Measurements from ENCODE around the gene CTSZ. TPM values are rescaled to one million over a fixed set of nuclear protein-coding genes. Genes with fewer than 3 reads are reported as not detected.

CTSZ gene
- total and polyA plus RNA-seq, 4 donors = 11.8 to 233 (median 188) TPM

DNA sequence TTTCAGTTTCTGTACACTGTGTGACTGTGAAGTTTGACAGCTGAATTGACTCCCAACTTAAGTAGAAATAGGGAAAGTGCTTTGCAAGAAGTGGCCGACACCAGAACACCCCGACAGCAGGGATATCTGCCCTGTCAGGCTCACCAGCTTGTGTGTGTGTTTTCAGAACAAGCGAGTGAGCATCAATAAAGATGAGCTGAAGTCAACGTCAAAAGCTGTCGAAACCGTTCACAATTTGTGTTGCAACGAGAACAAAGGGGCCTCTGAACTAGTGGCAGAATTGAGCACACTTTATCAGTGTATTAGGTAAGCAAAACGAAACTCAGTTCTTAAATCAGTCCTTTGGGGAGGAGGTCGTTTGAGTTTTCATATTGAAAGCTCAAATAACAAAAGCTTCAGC is 15.3 kb downstream of the CTSZ start:
- TF ChIP-seq, protein P1, sequence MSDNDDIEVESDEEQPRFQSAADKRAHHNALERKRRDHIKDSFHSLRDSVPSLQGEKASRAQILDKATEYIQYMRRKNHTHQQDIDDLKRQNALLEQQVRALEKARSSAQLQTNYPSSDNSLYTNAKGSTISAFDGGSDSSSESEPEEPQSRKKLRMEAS (IDR thresholded peaks at IDR 0.05) = peak; percentile 34
- peak; percentile 10 for TF ChIP-seq FOXA2 (IDR thresholded peaks at IDR 0.05)
- no peak for TF ChIP-seq EGR1 (IDR thresholded peaks at IDR 0.05; ENCODE audit: low read depth in 2 of 2)
- peak; percentile 81 to 89 for TF ChIP-seq RXRA (IDR thresholded peaks at IDR 0.05)
- TF ChIP-seq YY1 (IDR thresholded peaks at IDR 0.05) = peak; percentile 54
- TF ChIP-seq NR2F2 (IDR thresholded peaks at IDR 0.05) = no peak
- TF ChIP-seq JUND (IDR thresholded peaks at IDR 0.05) = peak; percentile 44 to 62
- TF ChIP-seq, protein P2, sequence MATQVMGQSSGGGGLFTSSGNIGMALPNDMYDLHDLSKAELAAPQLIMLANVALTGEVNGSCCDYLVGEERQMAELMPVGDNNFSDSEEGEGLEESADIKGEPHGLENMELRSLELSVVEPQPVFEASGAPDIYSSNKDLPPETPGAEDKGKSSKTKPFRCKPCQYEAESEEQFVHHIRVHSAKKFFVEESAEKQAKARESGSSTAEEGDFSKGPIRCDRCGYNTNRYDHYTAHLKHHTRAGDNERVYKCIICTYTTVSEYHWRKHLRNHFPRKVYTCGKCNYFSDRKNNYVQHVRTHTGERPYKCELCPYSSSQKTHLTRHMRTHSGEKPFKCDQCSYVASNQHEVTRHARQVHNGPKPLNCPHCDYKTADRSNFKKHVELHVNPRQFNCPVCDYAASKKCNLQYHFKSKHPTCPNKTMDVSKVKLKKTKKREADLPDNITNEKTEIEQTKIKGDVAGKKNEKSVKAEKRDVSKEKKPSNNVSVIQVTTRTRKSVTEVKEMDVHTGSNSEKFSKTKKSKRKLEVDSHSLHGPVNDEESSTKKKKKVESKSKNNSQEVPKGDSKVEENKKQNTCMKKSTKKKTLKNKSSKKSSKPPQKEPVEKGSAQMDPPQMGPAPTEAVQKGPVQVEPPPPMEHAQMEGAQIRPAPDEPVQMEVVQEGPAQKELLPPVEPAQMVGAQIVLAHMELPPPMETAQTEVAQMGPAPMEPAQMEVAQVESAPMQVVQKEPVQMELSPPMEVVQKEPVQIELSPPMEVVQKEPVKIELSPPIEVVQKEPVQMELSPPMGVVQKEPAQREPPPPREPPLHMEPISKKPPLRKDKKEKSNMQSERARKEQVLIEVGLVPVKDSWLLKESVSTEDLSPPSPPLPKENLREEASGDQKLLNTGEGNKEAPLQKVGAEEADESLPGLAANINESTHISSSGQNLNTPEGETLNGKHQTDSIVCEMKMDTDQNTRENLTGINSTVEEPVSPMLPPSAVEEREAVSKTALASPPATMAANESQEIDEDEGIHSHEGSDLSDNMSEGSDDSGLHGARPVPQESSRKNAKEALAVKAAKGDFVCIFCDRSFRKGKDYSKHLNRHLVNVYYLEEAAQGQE (IDR thresholded peaks at IDR 0.05) = peak; percentile 79
- TF ChIP-seq, protein P3, sequence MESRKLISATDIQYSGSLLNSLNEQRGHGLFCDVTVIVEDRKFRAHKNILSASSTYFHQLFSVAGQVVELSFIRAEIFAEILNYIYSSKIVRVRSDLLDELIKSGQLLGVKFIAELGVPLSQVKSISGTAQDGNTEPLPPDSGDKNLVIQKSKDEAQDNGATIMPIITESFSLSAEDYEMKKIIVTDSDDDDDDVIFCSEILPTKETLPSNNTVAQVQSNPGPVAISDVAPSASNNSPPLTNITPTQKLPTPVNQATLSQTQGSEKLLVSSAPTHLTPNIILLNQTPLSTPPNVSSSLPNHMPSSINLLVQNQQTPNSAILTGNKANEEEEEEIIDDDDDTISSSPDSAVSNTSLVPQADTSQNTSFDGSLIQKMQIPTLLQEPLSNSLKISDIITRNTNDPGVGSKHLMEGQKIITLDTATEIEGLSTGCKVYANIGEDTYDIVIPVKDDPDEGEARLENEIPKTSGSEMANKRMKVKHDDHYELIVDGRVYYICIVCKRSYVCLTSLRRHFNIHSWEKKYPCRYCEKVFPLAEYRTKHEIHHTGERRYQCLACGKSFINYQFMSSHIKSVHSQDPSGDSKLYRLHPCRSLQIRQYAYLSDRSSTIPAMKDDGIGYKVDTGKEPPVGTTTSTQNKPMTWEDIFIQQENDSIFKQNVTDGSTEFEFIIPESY (IDR thresholded peaks at IDR 0.05) = peak; percentile 49
- peak; percentile 59 to 67 for TF ChIP-seq HNF4A (conservative IDR thresholded peaks at IDR 0.05)
- TF ChIP-seq SP1 (IDR thresholded peaks at IDR 0.05) = peak; percentile 75
- peak; percentile 63 for TF ChIP-seq TAF1 (conservative IDR thresholded peaks at IDR 0.05)
- no peak for TF ChIP-seq HNF4G (IDR thresholded peaks at IDR 0.05)
- TF ChIP-seq RAD21 (IDR thresholded peaks at IDR 0.05) = peak; percentile 25 to 56
- TF ChIP-seq, protein P4, sequence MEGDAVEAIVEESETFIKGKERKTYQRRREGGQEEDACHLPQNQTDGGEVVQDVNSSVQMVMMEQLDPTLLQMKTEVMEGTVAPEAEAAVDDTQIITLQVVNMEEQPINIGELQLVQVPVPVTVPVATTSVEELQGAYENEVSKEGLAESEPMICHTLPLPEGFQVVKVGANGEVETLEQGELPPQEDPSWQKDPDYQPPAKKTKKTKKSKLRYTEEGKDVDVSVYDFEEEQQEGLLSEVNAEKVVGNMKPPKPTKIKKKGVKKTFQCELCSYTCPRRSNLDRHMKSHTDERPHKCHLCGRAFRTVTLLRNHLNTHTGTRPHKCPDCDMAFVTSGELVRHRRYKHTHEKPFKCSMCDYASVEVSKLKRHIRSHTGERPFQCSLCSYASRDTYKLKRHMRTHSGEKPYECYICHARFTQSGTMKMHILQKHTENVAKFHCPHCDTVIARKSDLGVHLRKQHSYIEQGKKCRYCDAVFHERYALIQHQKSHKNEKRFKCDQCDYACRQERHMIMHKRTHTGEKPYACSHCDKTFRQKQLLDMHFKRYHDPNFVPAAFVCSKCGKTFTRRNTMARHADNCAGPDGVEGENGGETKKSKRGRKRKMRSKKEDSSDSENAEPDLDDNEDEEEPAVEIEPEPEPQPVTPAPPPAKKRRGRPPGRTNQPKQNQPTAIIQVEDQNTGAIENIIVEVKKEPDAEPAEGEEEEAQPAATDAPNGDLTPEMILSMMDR (IDR thresholded peaks at IDR 0.05; ENCODE audit: low read depth, low read length, missing input control) = no peak
- DNase-seq (ENCODE audit: low spot score) = no peak
- WGBS = 41% methylated on average over 9 of the region's 9 CpGs
- H3K27ac ChIP-seq (ENCODE audit: low read depth in 1 of 2, low read length in 2 of 2) = peak overlapping the region; percentile 81 to 98
- peak overlapping the region in 1 of 2 donors; percentile 8 for H3K9ac ChIP-seq (ENCODE audit: low read depth in 1 of 2, low read length in 2 of 2)
- no peaks in the 10 kb centered on the region for H3K27me3 ChIP-seq (ENCODE audit: control insufficient read depth in 4 of 4, insufficient read depth in 4 of 4, low read length in 3 of 4)
- peaks cover 22 to 63% (median 53%) of the 10 kb centered on the region in 4 donors for H3K4me1 ChIP-seq (ENCODE audit: control insufficient read depth in 4 of 4, insufficient read depth in 4 of 4, low read length in 3 of 4)
- peaks cover 9 to 39% (median 27%) of the 10 kb centered on the region in 4 donors for H3K36me3 ChIP-seq (ENCODE audit: control insufficient read depth in 4 of 4, insufficient read depth in 3 of 4, low read depth in 1 of 4, low read length in 3 of 4)
- no peaks in the 10 kb centered on the region for H3K9me3 ChIP-seq (ENCODE audit: control insufficient read depth in 4 of 4, low read length in 3 of 4)
- no peak overlapping the region for H3K4me3 ChIP-seq (ENCODE audit: low read depth in 1 of 3, low read length in 3 of 3)
